CD4-positive, alpha-beta T cell treated with Interleukin-15 for 1 hour (primary cell): ENCODE measurements around the gene FLII.
A peak's percentile ranks its signal among the peaks of the same experiment; 100 is the strongest.

Experiments used
- DNase-seq: peaks from one replicate; pipeline ENCODE4 v3.0.0-alpha.2; 2020

FLII gene

GRCh38 chr17:18259621-18260331 lies 1.2 kb upstream of the FLII start:
- no peak for DNase-seq

GRCh38 chr17:18257982-18258355 lies 569 bp downstream of the FLII start:
- peak; percentile 66 for DNase-seq

- DNase-seq = peak; percentile 39
Observed at GRCh38 chr17:18257268-18257981, 1.1 kb downstream of the FLII start.

GRCh38 chr17:18256776-18257175 lies 1.8 kb downstream of the FLII start:
- DNase-seq = no peak

GRCh38 chr17:18256351-18256750 lies 2.2 kb downstream of the FLII start:
- no peak for DNase-seq

GRCh38 chr17:18254888-18255649 lies 3.5 kb downstream of the FLII start:
- DNase-seq = no peak

GRCh38 chr17:18253947-18254821 lies 4.4 kb downstream of the FLII start:
- no peak for DNase-seq

GRCh38 chr17:18253187-18253884 lies 5.2 kb downstream of the FLII start:
- no peak for DNase-seq

GRCh38 chr17:18252160-18252559 lies 6.4 kb downstream of the FLII start:
- DNase-seq = no peak

- no peak for DNase-seq
Observed at GRCh38 chr17:18251204-18251603, 7.3 kb downstream of the FLII start.

GRCh38 chr17:18250708-18251107 lies 7.8 kb downstream of the FLII start:
- no peak for DNase-seq

- no peak for DNase-seq
Observed at GRCh38 chr17:18250259-18250658, 8.3 kb downstream of the FLII start.

GRCh38 chr17:18248811-18249210 lies 9.7 kb downstream of the FLII start:
- DNase-seq = no peak

- DNase-seq = peak; percentile 71
Observed at GRCh38 chr17:18248300-18248731, 10.2 kb downstream of the FLII start.

- no peak for DNase-seq
Observed at GRCh38 chr17:18247613-18248001, 10.9 kb downstream of the FLII start.

GRCh38 chr17:18246880-18247612 lies 11.5 kb downstream of the FLII start:
- peak; percentile 49 for DNase-seq

- no peak for DNase-seq
Observed at GRCh38 chr17:18246109-18246725, 12.3 kb downstream of the FLII start.

- no peak for DNase-seq
Observed at GRCh38 chr17:18245038-18245776, 13.3 kb downstream of the FLII start.

GRCh38 chr17:18241229-18241871 lies 17.2 kb downstream of the FLII start:
- no peak for DNase-seq

GRCh38 chr17:18240449-18240848 lies 18.1 kb downstream of the FLII start:
- DNase-seq = no peak
